SU-DHL-6 (cell line): Measurements from ENCODE around the gene ABCB7.
A peak's percentile ranks its signal among the peaks of the same experiment; 100 is the strongest.

Source experiments
- H2AFZ ChIP-seq: fragments of 200-600 bp; sonication (generic); 2 replicates; pipeline ENCODE4 v1.6.1; 2014; ENCODE audit warnings: low read depth, mild to moderate bottlenecking, moderate library complexity, mixed read lengths, antibody characterized with exemption, low read length; ENCODE audit not compliant: severe bottlenecking
- H3F3A ChIP-seq: fragments of 200-600 bp; shearing (Covaris generic); 2 replicates; pipeline ENCODE4 v1.6.0; 2016; ENCODE audit warnings: antibody characterized with exemption, mild to moderate bottlenecking; ENCODE audit not compliant: insufficient read depth
- H3K27ac ChIP-seq: fragments of 200-600 bp; sonication (generic); 2 replicates; pipeline ENCODE4 v1.5.1; 2016; ENCODE audit warnings: low read depth, mild to moderate bottlenecking, low read length, moderate library complexity, mixed read lengths
- H3K27me3 ChIP-seq: fragments of 200-600 bp; sonication (generic), shearing (Covaris generic); 2 replicates; pipeline ENCODE4 v1.6.0; 2014; ENCODE audit warnings: mild to moderate bottlenecking, low read length
- H3K36me3 ChIP-seq: fragments of 200-600 bp; sonication (generic); 2 replicates; pipeline ENCODE4 v1.6.1; 2014; ENCODE audit warnings: mild to moderate bottlenecking, low read length, mixed read lengths
- H3K4me2 ChIP-seq: fragments of 300-600, 200-600 bp; shearing (Covaris generic), sonication (generic); 2 replicates; pipeline ENCODE4 v1.6.0; 2014; ENCODE audit warnings: low read length, low read depth, mild to moderate bottlenecking; ENCODE audit not compliant: poor library complexity, severe bottlenecking
- H3K4me3 ChIP-seq: fragments of 200-600 bp; sonication (generic); 2 replicates; pipeline ENCODE4 v1.5.1; 2014; ENCODE audit warnings: antibody characterized with exemption, low read length, mild to moderate bottlenecking, mixed read lengths; ENCODE audit not compliant: insufficient read depth, poor library complexity, severe bottlenecking
- H3K79me2 ChIP-seq: fragments of 200-600 bp; sonication (generic); 2 replicates; pipeline ENCODE4 v1.6.1; 2014; ENCODE audit warnings: mild to moderate bottlenecking, low read length, moderate library complexity; ENCODE audit not compliant: insufficient read depth
- H3K9ac ChIP-seq: fragments of 200-600 bp; sonication (generic); 2 replicates; pipeline ENCODE4 v1.7.0; 2014; ENCODE audit warnings: mild to moderate bottlenecking, low read length
- H3K9me2 ChIP-seq: fragments of 200-600 bp; sonication (generic); replicated peaks from 2 replicates; pipeline ENCODE4 v1.6.1; 2014; ENCODE audit warnings: low read length; ENCODE audit not compliant: insufficient read depth
- H3K9me3 ChIP-seq: fragments of 200-600 bp; sonication (generic); 2 replicates; pipeline ENCODE4 v1.6.1; 2014; ENCODE audit warnings: low read length, mixed read lengths; ENCODE audit not compliant: insufficient read depth
- H4K20me1 ChIP-seq: fragments of 200-600 bp; sonication (generic); 2 replicates; pipeline ENCODE4 v1.6.1; 2014; ENCODE audit warnings: low read depth, mild to moderate bottlenecking, antibody characterized with exemption, low read length, moderate library complexity, mixed read lengths
- EZH2phosphoT487 ChIP-seq: fragments of 200-600 bp; sonication (generic), shearing (Covaris generic); conservative IDR thresholded peaks from 2 replicates; pipeline ENCODE4 v1.6.1; 2018; ENCODE audit warnings: mild to moderate bottlenecking, antibody characterized with exemption, low read length, moderate library complexity, mixed read lengths
- TF ChIP-seq, protein P1 (sequence below): fragments of 200-600 bp; sonication (generic); IDR thresholded peaks from one replicate; pipeline ENCODE4 v1.5.1; 2017; ENCODE audit warnings: antibody characterized with exemption, mild to moderate bottlenecking, low read length, moderate library complexity; ENCODE audit not compliant: insufficient read depth, poor library complexity, severe bottlenecking

The ABCB7 gene

DNA sequence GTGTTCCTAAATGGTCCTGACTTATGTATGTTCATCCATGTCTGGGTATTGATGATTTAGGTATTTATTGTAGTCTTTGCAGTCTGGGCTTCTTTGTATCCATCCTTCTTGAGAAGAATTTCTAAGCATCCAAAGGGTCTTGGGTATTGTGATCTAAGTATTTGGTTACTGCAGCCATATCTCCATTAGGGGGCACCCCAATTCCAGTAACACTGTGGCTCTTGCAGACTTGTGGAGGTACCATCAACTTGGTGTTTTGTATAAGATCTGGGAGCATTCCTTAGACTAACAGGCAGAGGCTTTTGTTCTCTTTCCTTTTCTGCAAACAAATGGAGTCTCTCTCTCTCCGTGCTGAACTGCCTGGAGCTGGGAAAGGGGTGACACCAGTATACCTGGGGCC is 117.2 kb downstream of the ABCB7 start:
- Histone ChIP-seq H3K36me3 (no peaks in the 10 kb centered on the region), H3K27ac (no peak overlapping the region), H3K79me2 (no peaks in the 10 kb centered on the region), H3K4me2 (no peak overlapping the region), H3K27me3 (no peaks in the 10 kb centered on the region), H3K9ac (no peak overlapping the region), H3F3A (no peaks in the 10 kb centered on the region), H3K4me3 (no peak overlapping the region), H3K9me3 (no peaks in the 10 kb centered on the region), H2AFZ (no peak overlapping the region), H3K9me2 (no peaks in the 10 kb centered on the region), H4K20me1 (no peaks in the 10 kb centered on the region)
- TF ChIP-seq EZH2phosphoT487: no peak
- TF ChIP-seq, protein P1, sequence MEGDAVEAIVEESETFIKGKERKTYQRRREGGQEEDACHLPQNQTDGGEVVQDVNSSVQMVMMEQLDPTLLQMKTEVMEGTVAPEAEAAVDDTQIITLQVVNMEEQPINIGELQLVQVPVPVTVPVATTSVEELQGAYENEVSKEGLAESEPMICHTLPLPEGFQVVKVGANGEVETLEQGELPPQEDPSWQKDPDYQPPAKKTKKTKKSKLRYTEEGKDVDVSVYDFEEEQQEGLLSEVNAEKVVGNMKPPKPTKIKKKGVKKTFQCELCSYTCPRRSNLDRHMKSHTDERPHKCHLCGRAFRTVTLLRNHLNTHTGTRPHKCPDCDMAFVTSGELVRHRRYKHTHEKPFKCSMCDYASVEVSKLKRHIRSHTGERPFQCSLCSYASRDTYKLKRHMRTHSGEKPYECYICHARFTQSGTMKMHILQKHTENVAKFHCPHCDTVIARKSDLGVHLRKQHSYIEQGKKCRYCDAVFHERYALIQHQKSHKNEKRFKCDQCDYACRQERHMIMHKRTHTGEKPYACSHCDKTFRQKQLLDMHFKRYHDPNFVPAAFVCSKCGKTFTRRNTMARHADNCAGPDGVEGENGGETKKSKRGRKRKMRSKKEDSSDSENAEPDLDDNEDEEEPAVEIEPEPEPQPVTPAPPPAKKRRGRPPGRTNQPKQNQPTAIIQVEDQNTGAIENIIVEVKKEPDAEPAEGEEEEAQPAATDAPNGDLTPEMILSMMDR: peak; percentile 31
